GM21529 (cell line): ENCODE measurements around the gene FBXL20.

Experiments used
- ATAC-seq: cut with Tn5 transposase; IDR thresholded peaks from one replicate; pipeline ENCODE4 v1.9.1; 2021; ENCODE audit not compliant: unreplicated experiment

FBXL20 gene

GRCh38 chr17:39208893-39209292 lies 192.5 kb downstream of the FBXL20 start:
- ATAC-seq = no peak

- no peak for ATAC-seq
Observed at GRCh38 chr17:39208136-39208535, 193.3 kb downstream of the FBXL20 start.

GRCh38 chr17:39205112-39205526 lies 196.3 kb downstream of the FBXL20 start:
- no peak for ATAC-seq

- no peak for ATAC-seq
Observed at GRCh38 chr17:39204245-39204644, 197.2 kb downstream of the FBXL20 start.
